ENCODE measurements around the gene TPRA1.
"Not testable (repeated sequence)": the region's sequence is repeated elsewhere in the genome, so short reads cannot be mapped to it uniquely, and the experiment has no call there.

TPRA1 gene

GRCh38 chr3:127535901-127536829, 54.4 kb downstream of the TPRA1 start:
- peak in 3 of 4 experiments; percentile 16 to 23 (median 18) for DNase-seq

DNA sequence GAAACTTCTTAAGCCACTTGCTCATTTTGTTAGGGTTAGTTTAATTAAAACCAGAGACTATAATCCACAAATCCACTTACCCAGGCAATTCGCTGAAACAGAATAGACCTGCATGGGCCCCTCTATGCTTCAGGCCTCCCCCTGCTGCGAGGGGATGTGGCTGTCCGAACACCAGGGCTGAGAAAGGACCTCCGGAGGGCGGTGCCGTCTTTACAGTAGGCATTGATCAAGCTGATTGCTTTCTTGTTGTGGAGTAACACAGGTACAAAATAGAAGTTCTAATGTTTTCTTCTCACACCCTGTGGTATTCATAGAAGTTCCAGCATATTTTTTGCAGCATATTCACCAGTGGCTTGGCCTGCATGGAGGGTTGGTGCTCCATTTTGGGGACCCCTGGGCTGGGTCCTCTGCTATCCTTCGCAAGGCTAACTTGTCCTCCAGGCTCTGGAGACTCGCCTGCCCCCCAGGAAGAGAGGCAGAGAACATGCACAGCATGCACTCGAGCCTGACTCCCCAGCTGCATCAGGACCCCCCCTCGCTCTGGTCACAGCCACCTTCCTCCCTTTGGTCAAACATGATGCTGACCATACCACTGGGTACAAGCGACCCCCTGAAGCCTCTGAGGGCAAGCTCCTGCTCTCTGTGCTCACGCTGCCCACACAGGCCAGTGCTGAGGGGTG, 55.3 kb downstream of the TPRA1 start:
- DNase-seq = no peak

GRCh38 chr3:127534564-127534963, 56.0 kb downstream of the TPRA1 start:
- DNase-seq = no peak

DNA sequence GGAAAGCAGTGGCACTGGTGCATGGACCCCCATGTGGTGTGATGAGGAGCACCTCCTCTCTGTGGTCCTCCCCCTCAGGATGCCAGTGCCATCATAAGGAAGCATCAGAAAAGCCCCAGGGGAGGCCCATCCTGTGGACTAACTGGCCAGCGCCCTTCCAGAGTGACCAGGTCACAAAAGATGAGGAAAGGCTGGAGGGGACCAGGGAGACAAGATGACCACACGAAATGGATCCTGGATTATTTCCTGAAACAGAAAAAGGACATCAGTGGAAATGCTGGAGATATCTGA, 56.4 kb downstream of the TPRA1 start:
- DNase-seq = no peak

GRCh38 chr3:127532561-127533203, 57.9 kb downstream of the TPRA1 start:
- no peak for DNase-seq

DNA sequence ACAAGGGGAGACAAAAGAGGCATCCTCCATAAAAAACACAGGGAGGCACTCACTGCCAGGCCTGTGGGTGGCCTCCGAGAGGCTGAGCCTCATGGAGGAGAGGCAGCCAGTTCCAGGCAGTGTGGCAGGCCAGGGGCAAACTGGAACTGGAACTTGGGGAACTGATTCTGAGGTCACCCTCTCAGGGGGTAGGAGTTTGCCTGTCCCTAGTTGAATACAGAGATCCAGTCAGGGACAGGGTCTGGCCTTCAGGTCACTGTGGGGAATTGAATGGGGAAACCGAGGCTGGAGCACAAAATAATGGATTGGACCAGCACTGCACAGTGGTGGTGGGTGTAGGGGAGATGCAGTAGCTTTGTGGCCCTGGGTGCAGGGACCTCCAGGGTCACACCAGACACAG, 58.7 kb downstream of the TPRA1 start:
- no peak for DNase-seq

- DNase-seq = not testable (repeated sequence)
These were observed 59.7 kb downstream of the TPRA1 start for GRCh38 chr3:127530863-127531262.

DNA sequence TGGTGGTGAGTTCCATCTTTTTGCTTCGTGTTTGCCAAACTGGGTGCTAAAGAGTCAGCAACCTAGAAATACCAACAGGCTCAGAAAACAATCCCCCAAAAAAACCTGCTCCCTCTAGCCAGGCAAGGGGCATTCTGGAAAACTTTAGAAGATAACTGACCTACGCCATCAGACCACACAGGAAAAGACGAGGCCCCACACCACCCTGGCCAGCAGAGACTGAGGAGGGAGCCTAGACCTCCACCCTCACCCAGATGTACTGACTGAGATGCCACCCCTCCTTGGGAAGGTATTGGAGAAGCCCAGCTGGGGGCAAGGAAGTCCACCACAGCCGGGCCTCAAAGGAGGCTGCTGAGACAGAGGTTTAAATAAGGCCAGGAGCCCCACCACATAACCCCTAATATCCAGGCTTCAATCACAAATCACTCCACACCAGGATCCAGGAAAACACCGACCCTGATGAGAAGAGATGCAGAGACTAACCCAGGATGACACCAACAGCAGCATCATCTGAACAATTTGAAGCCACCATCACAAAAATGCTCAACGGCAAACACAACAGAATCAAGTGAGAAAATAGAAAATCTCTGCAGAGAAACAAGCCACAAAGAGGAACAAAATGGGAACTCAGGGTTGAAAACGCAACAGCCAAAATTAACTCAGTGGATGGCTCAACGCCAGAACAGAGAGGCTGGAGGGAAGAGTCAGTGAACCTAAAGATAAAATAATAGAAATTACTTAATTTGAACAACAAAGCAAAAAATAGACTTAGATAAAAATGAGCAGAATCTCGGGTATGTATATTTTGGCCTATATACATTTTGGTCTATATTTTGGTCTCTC, 61.0 kb downstream of the TPRA1 start:
- DNase-seq = peak; percentile 40 to 60 (median 44)

DNA sequence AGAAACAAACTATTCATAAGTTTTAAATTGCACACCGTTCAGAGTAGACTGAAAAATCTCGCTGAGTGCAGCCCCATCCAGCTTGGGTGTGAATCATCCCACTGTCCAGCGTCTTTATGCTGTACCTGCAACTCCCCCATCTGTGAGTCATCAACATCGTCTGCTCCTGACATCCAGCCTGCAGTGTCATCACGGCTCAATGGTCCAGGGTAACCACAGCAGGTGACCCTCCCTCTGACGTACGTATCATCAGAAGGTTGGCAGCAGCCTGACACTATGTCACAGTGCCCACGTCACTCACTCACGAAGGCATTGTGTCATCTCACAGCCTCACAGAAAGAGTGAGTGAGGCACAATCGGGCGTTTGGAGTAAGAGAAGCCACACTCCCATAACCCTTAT, 65.2 kb downstream of the TPRA1 start:
- no peak for DNase-seq

- DNase-seq = no peak
These were observed 66.1 kb downstream of the TPRA1 start for GRCh38 chr3:127524296-127524896.

Data from suppressor macrophage (primary cell).